ENCODE data around the gene PRR30. TPM values are rescaled to one million over a fixed set of nuclear protein-coding genes. Genes with fewer than 3 reads are reported as not detected.
A peak's percentile ranks its signal among the peaks of the same experiment; 100 is the strongest.

The PRR30 gene
- total and polyA plus RNA-seq, 2 experiments from 2014 or later = not detected

DNA sequence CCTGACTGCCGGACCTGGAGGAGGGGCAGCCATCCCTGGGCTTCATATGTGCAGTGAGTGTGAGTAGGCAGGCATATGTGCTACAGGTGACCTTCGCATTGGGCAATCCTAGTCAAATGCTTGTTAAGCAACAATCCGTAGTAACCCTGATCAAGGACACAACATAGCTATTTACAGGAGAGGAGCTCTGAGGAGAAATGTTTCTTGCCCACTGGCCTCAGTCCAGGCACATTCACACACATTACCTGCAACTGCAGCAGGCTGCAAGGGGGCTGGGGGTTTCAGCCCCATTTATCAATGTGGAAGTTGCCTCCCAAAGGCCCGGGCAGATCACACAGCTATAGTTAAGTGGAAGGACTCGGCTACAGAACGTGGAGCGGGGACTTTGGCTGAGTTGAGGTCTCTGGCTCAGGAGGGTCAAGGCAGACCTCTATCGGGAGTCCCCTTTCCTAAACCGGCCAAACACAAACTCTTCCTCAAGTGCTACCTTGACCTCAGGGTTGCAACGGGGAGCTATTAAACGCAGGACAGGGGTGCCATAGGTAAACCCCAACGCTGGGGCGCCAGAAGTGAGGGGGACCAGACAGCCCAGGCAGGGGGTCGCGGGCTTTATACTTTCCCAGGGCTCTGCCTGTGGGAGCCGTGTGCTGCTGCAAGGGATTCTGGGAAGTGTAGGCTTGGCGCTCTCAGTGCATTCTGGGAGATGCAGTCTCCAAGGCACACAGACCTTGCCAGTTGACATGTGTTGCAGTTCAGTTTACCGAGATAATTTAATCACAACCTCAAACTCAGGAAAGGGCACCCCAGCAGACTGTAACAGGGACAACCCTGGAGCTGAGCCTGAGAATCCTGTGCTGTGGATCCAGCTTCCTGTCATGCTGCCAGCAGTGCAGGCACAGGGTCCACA lies 43.2 kb downstream of the PRR30 start:
- H3K4me3 Mint-ChIP-seq = peak overlapping the region; percentile 68
- no peaks in the 10 kb centered on the region; the same call in 2 of the 3 replicates for H3K9me3 Mint-ChIP-seq
- peak; percentile 91 for ATAC-seq

More for the DNA sequence above, 43.2 kb downstream of the PRR30 start:
- H4K20me1 ChIP-seq (replicated peaks; ENCODE audit: insufficient read depth) = no peaks in the 10 kb centered on the region; the same call in 1 of the 2 replicates
- no peaks in the 10 kb centered on the region for H3F3A ChIP-seq (replicated peaks; ENCODE audit: low read depth)
- H3K27me3 ChIP-seq (ENCODE audit: insufficient read depth) = no peaks in the 10 kb centered on the region
- Mint-ChIP-seq H3K36me3 (ENCODE audit: low read depth) (no peaks in the 10 kb centered on the region; the same call in 2 of the 3 replicates), H3K27me3 (ENCODE audit: insufficient read depth, low read depth, poor library complexity) (peaks cover 22% of the 10 kb centered on the region), H3K27ac (peak overlapping the region; percentile 88), H3K4me1 (peaks cover 9% of the 10 kb centered on the region)
- TF ChIP-seq POLR2AphosphoS5 (IDR thresholded peaks at IDR 0.05; ENCODE audit: low read depth) = peak; percentile 74
- TF ChIP-seq NANOG (IDR thresholded peaks at IDR 0.05; ENCODE audit: borderline replicate concordance) = no peak
- TF ChIP-seq EZH2phosphoT487 (IDR thresholded peaks at IDR 0.05; ENCODE audit: unreplicated experiment) = no peak
- TF ChIP-seq, protein P1, sequence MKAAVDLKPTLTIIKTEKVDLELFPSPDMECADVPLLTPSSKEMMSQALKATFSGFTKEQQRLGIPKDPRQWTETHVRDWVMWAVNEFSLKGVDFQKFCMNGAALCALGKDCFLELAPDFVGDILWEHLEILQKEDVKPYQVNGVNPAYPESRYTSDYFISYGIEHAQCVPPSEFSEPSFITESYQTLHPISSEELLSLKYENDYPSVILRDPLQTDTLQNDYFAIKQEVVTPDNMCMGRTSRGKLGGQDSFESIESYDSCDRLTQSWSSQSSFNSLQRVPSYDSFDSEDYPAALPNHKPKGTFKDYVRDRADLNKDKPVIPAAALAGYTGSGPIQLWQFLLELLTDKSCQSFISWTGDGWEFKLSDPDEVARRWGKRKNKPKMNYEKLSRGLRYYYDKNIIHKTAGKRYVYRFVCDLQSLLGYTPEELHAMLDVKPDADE (IDR thresholded peaks at IDR 0.05) = peak; percentile 90
- TF ChIP-seq ZNF114 (CRISPR knock-in tag; IDR thresholded peaks at IDR 0.05) = no peak
- TF ChIP-seq, protein P2, sequence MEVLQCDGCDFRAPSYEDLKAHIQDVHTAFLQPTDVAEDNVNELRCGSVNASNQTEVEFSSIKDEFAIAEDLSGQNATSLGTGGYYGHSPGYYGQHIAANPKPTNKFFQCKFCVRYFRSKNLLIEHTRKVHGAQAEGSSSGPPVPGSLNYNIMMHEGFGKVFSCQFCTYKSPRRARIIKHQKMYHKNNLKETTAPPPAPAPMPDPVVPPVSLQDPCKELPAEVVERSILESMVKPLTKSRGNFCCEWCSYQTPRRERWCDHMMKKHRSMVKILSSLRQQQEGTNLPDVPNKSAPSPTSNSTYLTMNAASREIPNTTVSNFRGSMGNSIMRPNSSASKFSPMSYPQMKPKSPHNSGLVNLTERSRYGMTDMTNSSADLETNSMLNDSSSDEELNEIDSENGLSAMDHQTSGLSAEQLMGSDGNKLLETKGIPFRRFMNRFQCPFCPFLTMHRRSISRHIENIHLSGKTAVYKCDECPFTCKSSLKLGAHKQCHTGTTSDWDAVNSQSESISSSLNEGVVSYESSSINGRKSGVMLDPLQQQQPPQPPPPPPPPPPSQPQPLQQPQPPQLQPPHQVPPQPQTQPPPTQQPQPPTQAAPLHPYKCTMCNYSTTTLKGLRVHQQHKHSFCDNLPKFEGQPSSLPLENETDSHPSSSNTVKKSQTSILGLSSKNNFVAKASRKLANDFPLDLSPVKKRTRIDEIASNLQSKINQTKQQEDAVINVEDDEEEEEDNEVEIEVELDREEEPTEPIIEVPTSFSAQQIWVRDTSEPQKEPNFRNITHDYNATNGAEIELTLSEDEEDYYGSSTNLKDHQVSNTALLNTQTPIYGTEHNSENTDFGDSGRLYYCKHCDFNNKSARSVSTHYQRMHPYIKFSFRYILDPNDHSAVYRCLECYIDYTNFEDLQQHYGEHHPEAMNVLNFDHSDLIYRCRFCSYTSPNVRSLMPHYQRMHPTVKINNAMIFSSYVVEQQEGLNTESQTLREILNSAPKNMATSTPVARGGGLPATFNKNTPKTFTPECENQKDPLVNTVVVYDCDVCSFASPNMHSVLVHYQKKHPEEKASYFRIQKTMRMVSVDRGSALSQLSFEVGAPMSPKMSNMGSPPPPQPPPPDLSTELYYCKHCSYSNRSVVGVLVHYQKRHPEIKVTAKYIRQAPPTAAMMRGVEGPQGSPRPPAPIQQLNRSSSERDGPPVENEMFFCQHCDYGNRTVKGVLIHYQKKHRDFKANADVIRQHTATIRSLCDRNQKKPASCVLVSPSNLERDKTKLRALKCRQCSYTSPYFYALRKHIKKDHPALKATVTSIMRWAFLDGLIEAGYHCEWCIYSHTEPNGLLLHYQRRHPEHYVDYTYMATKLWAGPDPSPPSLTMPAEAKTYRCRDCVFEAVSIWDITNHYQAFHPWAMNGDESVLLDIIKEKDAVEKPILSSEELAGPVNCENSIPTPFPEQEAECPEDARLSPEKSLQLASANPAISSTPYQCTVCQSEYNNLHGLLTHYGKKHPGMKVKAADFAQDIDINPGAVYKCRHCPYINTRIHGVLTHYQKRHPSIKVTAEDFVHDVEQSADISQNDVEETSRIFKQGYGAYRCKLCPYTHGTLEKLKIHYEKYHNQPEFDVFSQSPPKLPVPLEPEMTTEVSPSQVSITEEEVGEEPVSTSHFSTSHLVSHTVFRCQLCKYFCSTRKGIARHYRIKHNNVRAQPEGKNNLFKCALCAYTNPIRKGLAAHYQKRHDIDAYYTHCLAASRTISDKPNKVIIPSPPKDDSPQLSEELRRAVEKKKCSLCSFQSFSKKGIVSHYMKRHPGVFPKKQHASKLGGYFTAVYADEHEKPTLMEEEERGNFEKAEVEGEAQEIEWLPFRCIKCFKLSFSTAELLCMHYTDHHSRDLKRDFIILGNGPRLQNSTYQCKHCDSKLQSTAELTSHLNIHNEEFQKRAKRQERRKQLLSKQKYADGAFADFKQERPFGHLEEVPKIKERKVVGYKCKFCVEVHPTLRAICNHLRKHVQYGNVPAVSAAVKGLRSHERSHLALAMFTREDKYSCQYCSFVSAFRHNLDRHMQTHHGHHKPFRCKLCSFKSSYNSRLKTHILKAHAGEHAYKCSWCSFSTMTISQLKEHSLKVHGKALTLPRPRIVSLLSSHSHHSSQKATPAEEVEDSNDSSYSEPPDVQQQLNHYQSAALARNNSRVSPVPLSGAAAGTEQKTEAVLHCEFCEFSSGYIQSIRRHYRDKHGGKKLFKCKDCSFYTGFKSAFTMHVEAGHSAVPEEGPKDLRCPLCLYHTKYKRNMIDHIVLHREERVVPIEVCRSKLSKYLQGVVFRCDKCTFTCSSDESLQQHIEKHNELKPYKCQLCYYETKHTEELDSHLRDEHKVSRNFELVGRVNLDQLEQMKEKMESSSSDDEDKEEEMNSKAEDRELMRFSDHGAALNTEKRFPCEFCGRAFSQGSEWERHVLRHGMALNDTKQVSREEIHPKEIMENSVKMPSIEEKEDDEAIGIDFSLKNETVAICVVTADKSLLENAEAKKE (CRISPR knock-in tag; IDR thresholded peaks at IDR 0.05) = no peak
- no peak for TF ChIP-seq JUNB (IDR thresholded peaks at IDR 0.05; ENCODE audit: unreplicated experiment)
- peak overlapping the region; percentile 75 for H3K4me2 ChIP-seq
- H3K27ac ChIP-seq (ENCODE audit: low read depth) = 0 out of 2 replicates have a peak overlapping the region, but pooled peaks have one; percentile 45
- peak overlapping the region; percentile 50 for H3K4me3 ChIP-seq
- DNase-seq (ENCODE audit: low spot score) = peak; percentile 87
- peak overlapping the region; percentile 84 for H2AFZ ChIP-seq
- H3K79me2 ChIP-seq (replicated peaks; ENCODE audit: insufficient read depth) = no peaks in the 10 kb centered on the region
- H3K4me1 ChIP-seq (ENCODE audit: insufficient read depth) = peaks cover 4% of the 10 kb centered on the region; the same call in 1 of the 2 replicates
- H3K36me3 ChIP-seq (ENCODE audit: insufficient read depth) = no peaks in the 10 kb centered on the region
- no peaks in the 10 kb centered on the region for H3K9me2 ChIP-seq (ENCODE audit: insufficient read depth)
